GM23338 (cell line): ENCODE measurements around the gene IQCC. TPM values are rescaled to one million over a fixed set of nuclear protein-coding genes. Genes with fewer than 3 reads are reported as not detected.

Source experiments
- ATAC-seq: fragments of 200-7000 bp; cut with Tn5 transposase; 3 replicates; pipeline ENCODE4 v1.9.1; 2020
- DNase-seq: peaks from one replicate; pipeline ENCODE4 v3.0.0-alpha.2; 2015; ENCODE audit warnings: low spot score
- H2AFZ ChIP-seq: fragments of 200-600 bp; sonication (generic); 2 replicates; pipeline ENCODE4 v1.8.0; 2016; ENCODE audit warnings: antibody characterized with exemption, mild to moderate bottlenecking, moderate library complexity
- H3F3A ChIP-seq: fragments of 200-600 bp; sonication (generic); replicated peaks from 2 replicates; pipeline ENCODE4 v1.8.0; 2017; ENCODE audit warnings: antibody characterized with exemption, mixed run types, low read depth
- H3K27ac ChIP-seq: fragments of 200-600 bp; sonication (generic); 2 replicates; pipeline ENCODE4 v1.6.1; 2016; ENCODE audit warnings: low read depth
- H3K27me3 ChIP-seq: fragments of 200-600 bp; sonication (generic); 2 replicates; pipeline ENCODE4 v1.8.0; 2016; ENCODE audit warnings: mild to moderate bottlenecking, mixed run types, moderate library complexity; ENCODE audit not compliant: insufficient read depth
- H3K36me3 ChIP-seq: fragments of 200-600 bp; sonication (generic); 2 replicates; pipeline ENCODE4 v1.8.0; 2016; ENCODE audit warnings: mild to moderate bottlenecking; ENCODE audit not compliant: insufficient read depth
- H3K4me1 ChIP-seq: fragments of 200-600 bp; sonication (generic); 2 replicates; pipeline ENCODE4 v1.8.0; 2016; ENCODE audit warnings: mild to moderate bottlenecking, moderate library complexity; ENCODE audit not compliant: insufficient read depth
- H3K4me2 ChIP-seq: fragments of 200-600 bp; sonication (generic); 2 replicates; pipeline ENCODE4 v1.7.1; 2017; ENCODE audit warnings: mixed run types
- H3K4me3 ChIP-seq: fragments of 200-600 bp; sonication (generic); 2 replicates; pipeline ENCODE4 v1.6.1; 2016; ENCODE audit warnings: mixed run types
- H3K79me2 ChIP-seq: fragments of 200-600 bp; sonication (generic); replicated peaks from 2 replicates; pipeline ENCODE4 v1.8.0; 2017; ENCODE audit warnings: mild to moderate bottlenecking; ENCODE audit not compliant: insufficient read depth
- H3K9me2 ChIP-seq: fragments of 200-600 bp; sonication (generic); 2 replicates; pipeline ENCODE4 v1.8.0; 2017; ENCODE audit not compliant: insufficient read depth
- H4K20me1 ChIP-seq: fragments of 200-600 bp; sonication (generic); replicated peaks from 2 replicates; pipeline ENCODE4 v1.8.0; 2017; ENCODE audit warnings: mild to moderate bottlenecking; ENCODE audit not compliant: insufficient read depth
- H3K27ac Mint-ChIP-seq: 2 replicates; pipeline ENCODE4 v1.8.0; 2020; ENCODE audit warnings: inconsistent platforms, mild to moderate bottlenecking, moderate library complexity, mixed read lengths
- H3K27me3 Mint-ChIP-seq: 3 replicates; pipeline ENCODE4 v1.8.0; 2022; ENCODE audit warnings: low read depth, mild to moderate bottlenecking, moderate library complexity, mixed read lengths, inconsistent platforms; ENCODE audit not compliant: insufficient read depth, poor library complexity
- H3K36me3 Mint-ChIP-seq: 3 replicates; pipeline ENCODE4 v1.8.0; 2021; ENCODE audit warnings: low read depth, mild to moderate bottlenecking, inconsistent platforms, moderate library complexity, mixed read lengths
- H3K4me1 Mint-ChIP-seq: 3 replicates; pipeline ENCODE4 v1.8.0; 2020; ENCODE audit warnings: mild to moderate bottlenecking, inconsistent platforms, mixed read lengths
- H3K4me3 Mint-ChIP-seq: 3 replicates; pipeline ENCODE4 v1.8.0; 2021; ENCODE audit warnings: moderate library complexity, mild to moderate bottlenecking, inconsistent platforms, mixed read lengths
- H3K9me3 Mint-ChIP-seq: 3 replicates; pipeline ENCODE4 v1.8.0; 2020; ENCODE audit warnings: moderate library complexity, mild to moderate bottlenecking, inconsistent platforms, mixed read lengths
- CREB1 ChIP-seq: fragments of 250-450 bp; sonication (Bioruptor Pico); IDR thresholded peaks from 2 replicates; pipeline ENCODE4 v1.5.0; 2020; ENCODE audit warnings: low read depth, mild to moderate bottlenecking, moderate library complexity
- CTCF ChIP-seq, 2 experiments: fragments of 200-600 bp in 1 of 2; sonication (generic) in 1 of 2; conservative IDR thresholded peaks; 2 replicates each; pipeline versions ENCODE4 v1.5.1 to v1.6.1; 2016 to 2017; ENCODE audit warnings: antibody characterized with exemption in 2 of 2, low read depth in 2 of 2, mild to moderate bottlenecking in 2 of 2, moderate library complexity in 1 of 2
- EZH2 ChIP-seq: fragments of 200-600 bp; sonication (generic); IDR thresholded peaks from one replicate; pipeline ENCODE4 v1.8.0; 2017; ENCODE audit warnings: antibody characterized with exemption, mild to moderate bottlenecking, low read depth; ENCODE audit not compliant: unreplicated experiment
- EZH2phosphoT487 ChIP-seq: fragments of 200-600 bp; sonication (generic); IDR thresholded peaks from one replicate; pipeline ENCODE4 v1.8.1; 2018; ENCODE audit warnings: antibody characterized with exemption; ENCODE audit not compliant: unreplicated experiment
- JUNB ChIP-seq: IDR thresholded peaks from one replicate; pipeline ENCODE4 v1.6.1; 2016; ENCODE audit warnings: antibody characterized with exemption; ENCODE audit not compliant: unreplicated experiment
- NANOG ChIP-seq: IDR thresholded peaks from 2 replicates; pipeline ENCODE4 v1.6.1; 2016; ENCODE audit warnings: antibody characterized with exemption, borderline replicate concordance
- POLR2AphosphoS5 ChIP-seq: IDR thresholded peaks from 2 replicates; pipeline ENCODE4 v1.6.1; 2016; ENCODE audit warnings: antibody characterized with exemption, low read depth
- STAT1 ChIP-seq: IDR thresholded peaks from one replicate; pipeline ENCODE4 v1.6.1; 2016; ENCODE audit warnings: antibody characterized with exemption; ENCODE audit not compliant: unreplicated experiment
- ZNF114 ChIP-seq: fragments of 250-450 bp; sonication (Bioruptor Pico); IDR thresholded peaks from 2 replicates; pipeline ENCODE4 v1.5.0; 2020; ENCODE audit warnings: mild to moderate bottlenecking, moderate library complexity
- ZNF331 ChIP-seq: fragments of 250-450 bp; sonication (Bioruptor Pico); IDR thresholded peaks from 2 replicates; pipeline ENCODE4 v1.5.0; 2020; ENCODE audit warnings: low read depth, mild to moderate bottlenecking, moderate library complexity
- ZNF462 ChIP-seq: fragments of 250-450 bp; sonication (Bioruptor Pico); IDR thresholded peaks from 2 replicates; pipeline ENCODE4 v1.5.0; 2020; ENCODE audit warnings: mild to moderate bottlenecking, moderate library complexity
- polyA plus RNA-seq: library from polyadenylated mRNA; unstranded; fragments of >200 nt; fragmentation: Nextera tagmentation; extraction: Ambion mirVana; gene quantifications from 2 replicates; pipeline ENCODE4 v1.2.1, GENCODE V29; 2016
- total RNA-seq: library from RNA; depleted of rRNA; stranded (reverse); fragments of >200 nt; shearing (Covaris generic); gene quantifications from 2 replicates; pipeline ENCODE4 v1.2.3, GENCODE V29; 2014
- TF ChIP-seq, protein P1 (sequence below): IDR thresholded peaks from one replicate; pipeline ENCODE4 v1.6.1; 2018; ENCODE audit warnings: antibody characterized with exemption; ENCODE audit not compliant: unreplicated experiment
- TF ChIP-seq, protein P2 (sequence below): IDR thresholded peaks from 2 replicates; pipeline ENCODE4 v1.6.1; 2016; ENCODE audit warnings: antibody characterized with exemption

Gene IQCC
- total and polyA plus RNA-seq, 2 experiments from 2014 or later, result 1.7 to 3.5 TPM

GRCh38 chr1:32216566-32216965, 11.1 kb downstream of the IQCC start:
- peaks cover 24% of the 10 kb centered on the region for H3K36me3 Mint-ChIP-seq
- DNase-seq (no peak), ATAC-seq (no peak)
- H3F3A ChIP-seq, result no peaks in the 10 kb centered on the region
- H3K4me1 ChIP-seq, result peaks cover 10% of the 10 kb centered on the region
- H3K4me3 Mint-ChIP-seq, result no peak overlapping the region
- no peak overlapping the region for H2AFZ ChIP-seq
- H3K4me1 Mint-ChIP-seq, result peaks cover 11% of the 10 kb centered on the region
- peaks cover 9% of the 10 kb centered on the region for H3K27me3 Mint-ChIP-seq
- no peak overlapping the region for H3K27ac Mint-ChIP-seq
- H3K4me2 ChIP-seq, result no peak overlapping the region
- TF ChIP-seq, protein P1, sequence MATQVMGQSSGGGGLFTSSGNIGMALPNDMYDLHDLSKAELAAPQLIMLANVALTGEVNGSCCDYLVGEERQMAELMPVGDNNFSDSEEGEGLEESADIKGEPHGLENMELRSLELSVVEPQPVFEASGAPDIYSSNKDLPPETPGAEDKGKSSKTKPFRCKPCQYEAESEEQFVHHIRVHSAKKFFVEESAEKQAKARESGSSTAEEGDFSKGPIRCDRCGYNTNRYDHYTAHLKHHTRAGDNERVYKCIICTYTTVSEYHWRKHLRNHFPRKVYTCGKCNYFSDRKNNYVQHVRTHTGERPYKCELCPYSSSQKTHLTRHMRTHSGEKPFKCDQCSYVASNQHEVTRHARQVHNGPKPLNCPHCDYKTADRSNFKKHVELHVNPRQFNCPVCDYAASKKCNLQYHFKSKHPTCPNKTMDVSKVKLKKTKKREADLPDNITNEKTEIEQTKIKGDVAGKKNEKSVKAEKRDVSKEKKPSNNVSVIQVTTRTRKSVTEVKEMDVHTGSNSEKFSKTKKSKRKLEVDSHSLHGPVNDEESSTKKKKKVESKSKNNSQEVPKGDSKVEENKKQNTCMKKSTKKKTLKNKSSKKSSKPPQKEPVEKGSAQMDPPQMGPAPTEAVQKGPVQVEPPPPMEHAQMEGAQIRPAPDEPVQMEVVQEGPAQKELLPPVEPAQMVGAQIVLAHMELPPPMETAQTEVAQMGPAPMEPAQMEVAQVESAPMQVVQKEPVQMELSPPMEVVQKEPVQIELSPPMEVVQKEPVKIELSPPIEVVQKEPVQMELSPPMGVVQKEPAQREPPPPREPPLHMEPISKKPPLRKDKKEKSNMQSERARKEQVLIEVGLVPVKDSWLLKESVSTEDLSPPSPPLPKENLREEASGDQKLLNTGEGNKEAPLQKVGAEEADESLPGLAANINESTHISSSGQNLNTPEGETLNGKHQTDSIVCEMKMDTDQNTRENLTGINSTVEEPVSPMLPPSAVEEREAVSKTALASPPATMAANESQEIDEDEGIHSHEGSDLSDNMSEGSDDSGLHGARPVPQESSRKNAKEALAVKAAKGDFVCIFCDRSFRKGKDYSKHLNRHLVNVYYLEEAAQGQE, result no peak
- TF ChIP-seq ZNF114 (no peak), JUNB (no peak), NANOG (no peak), ZNF331 (CRISPR knock-in tag) (no peak), CTCF (conservative IDR thresholded peaks at IDR 0.05; ENCODE audit: low read depth in 2 of 2) (no peak), ZNF462 (no peak), CREB1 (CRISPR knock-in tag) (no peak), EZH2phosphoT487 (no peak), STAT1 (no peak), EZH2 (no peak), POLR2AphosphoS5 (no peak)
- TF ChIP-seq, protein P2, sequence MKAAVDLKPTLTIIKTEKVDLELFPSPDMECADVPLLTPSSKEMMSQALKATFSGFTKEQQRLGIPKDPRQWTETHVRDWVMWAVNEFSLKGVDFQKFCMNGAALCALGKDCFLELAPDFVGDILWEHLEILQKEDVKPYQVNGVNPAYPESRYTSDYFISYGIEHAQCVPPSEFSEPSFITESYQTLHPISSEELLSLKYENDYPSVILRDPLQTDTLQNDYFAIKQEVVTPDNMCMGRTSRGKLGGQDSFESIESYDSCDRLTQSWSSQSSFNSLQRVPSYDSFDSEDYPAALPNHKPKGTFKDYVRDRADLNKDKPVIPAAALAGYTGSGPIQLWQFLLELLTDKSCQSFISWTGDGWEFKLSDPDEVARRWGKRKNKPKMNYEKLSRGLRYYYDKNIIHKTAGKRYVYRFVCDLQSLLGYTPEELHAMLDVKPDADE, result no peak
- H3K36me3 ChIP-seq, result no peaks in the 10 kb centered on the region
- no peaks in the 10 kb centered on the region for H3K9me2 ChIP-seq
- peaks cover 6% of the 10 kb centered on the region; the same call in 1 of the 2 replicates for H3K79me2 ChIP-seq
- no peaks in the 10 kb centered on the region for H3K9me3 Mint-ChIP-seq
- H3K27ac ChIP-seq, result no peak overlapping the region
- H4K20me1 ChIP-seq, result no peaks in the 10 kb centered on the region
- H3K27me3 ChIP-seq, result no peaks in the 10 kb centered on the region
- no peak overlapping the region for H3K4me3 ChIP-seq
